HT1080 (cell line): ENCODE results near the gene CHST11. TPM values are rescaled to one million over a fixed set of nuclear protein-coding genes. Genes with fewer than 3 reads are reported as not detected.
A peak's percentile ranks its signal among the peaks of the same experiment; 100 is the strongest.
"Not testable (repeated sequence)": the region's sequence is repeated elsewhere in the genome, so short reads cannot be mapped to it uniquely, and the experiment has no call there.

Source experiments
- DNase-seq: peaks from one replicate; pipeline ENCODE4 v3.0.0-alpha.2; 2015; ENCODE audit warnings: low read depth
- small RNA-seq: library from RNA; depleted of rRNA; stranded (forward); fragments of <200 nt; gene quantifications from one replicate; pipeline ENCODE3, GENCODE V24; 2014
- total RNA-seq: library from RNA; depleted of rRNA; stranded (reverse); fragments of >200 nt; shearing (Covaris generic); gene quantifications from 2 replicates; pipeline ENCODE4 v1.2.3, GENCODE V29; 2014; rRNA removed

The CHST11 gene
- total RNA-seq, 1 experiment from 2014 or later = 54.3 TPM

DNA sequence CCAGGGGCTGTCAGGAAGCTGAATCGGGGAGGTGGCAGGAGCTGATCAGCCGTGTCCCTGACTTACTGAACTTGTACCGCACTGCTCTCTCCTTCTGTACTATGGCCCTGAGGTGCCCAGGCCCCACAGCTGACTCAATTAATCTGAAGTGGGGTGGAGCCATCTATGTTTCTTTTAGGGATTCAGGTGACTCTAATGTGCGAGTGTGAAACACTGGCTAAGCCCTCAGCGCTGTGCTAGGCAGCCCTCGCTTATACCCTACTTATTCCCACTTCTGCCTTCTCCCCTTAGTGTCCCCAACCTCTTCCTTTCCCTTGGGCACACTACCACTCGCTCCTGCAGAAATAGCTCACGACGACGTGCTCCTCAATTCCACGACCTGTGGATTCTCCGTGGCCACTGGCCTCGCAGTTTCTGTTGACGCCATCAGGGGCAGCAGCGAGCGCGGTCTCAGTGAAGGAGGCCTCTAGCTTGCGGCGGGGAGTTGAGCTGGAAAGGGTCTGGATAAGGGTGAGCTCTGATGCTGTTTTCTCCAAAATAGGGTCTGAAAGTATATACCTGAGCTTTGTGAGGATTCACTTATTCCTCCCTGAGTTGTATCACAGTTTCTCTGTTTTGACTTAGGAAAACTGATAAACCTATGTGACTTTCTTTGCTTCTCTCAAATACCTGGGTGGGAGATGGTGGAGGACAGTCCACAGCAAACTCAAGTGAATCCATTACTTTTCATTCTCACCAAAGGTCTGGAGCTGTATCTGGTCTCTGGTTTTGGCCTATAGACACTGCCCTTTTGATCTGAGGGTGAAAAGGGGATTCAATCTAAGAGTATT lies 333.8 kb downstream of the CHST11 start:
- no peak for DNase-seq

DNA sequence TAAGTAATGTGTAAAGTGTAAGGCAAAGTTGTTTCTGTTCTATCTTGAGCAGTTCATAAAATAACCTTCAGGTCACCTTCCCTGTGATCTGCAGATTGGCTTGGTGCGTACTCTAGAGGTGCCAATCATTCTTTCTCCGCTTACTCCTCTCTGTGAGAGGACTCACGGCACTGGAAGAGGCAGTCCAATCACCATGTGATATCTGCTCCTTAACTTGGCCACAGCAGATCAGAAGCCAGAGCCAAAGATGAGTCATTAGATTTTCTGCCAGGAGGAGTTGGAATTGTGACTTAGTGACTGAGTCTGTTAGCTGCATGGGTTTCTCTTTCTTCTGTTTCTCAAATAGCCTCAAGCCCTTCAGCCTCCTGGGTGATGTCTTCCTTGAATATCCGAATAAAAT lies 335.8 kb downstream of the CHST11 start:
- DNase-seq = peak; percentile 89

DNA sequence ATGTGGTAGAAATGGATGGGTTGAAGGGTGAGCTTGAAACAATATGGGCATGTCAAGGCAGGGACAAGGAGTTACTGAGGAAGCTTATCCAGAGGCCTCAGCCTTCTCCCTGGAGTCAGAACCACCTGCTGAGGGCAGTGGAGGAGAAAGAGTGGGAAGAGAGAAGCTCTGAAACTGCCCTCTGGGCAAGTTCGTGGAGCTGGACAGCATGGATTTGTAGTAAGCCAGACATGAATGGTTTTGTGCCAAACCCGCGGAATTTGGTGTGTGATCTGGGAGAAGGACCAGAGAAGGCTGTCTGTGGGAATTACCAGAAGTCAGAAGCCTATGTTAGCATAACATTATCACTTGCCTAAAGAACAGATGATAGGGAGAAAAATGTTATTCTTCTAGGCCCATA lies 336.5 kb downstream of the CHST11 start:
- DNase-seq = peak; percentile 35

DNA sequence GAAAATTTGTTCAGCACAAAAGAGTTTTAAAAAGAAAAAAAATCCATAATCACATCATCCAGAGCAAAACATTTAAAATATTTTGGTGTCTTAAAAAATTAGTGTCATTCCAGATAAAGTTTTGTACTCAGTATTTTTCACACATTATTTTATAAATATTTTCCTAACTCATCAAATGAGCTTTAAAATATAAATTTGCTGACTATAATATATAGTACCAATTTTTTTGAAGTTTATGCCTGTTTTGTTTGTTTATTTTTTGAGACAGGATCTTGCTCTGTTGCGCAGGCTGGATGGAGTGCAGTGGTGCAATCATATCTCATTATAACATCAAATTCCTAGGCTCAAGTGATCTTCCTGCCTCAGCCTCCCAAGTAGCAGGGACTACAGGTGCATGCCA lies 337.2 kb downstream of the CHST11 start:
- no peak for DNase-seq

DNA sequence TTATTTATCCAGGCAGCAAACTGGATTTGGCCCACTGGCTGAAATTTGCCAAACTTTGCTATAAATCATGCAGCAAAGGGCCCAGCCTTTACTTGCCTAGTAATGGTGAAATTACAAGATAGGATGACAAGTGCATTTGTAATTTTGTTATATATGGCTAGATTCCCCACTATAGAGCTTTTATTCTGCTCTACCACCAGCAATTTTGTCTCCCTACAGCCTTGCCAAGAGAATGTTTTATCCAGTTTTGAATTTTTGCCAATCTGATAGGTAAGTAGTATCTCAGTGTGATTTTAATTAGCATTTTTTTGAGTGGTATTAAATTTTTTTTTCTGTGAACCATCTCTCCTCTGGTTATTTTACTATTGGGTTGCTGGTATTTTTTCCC lies 339.7 kb downstream of the CHST11 start:
- no peak for DNase-seq

DNA sequence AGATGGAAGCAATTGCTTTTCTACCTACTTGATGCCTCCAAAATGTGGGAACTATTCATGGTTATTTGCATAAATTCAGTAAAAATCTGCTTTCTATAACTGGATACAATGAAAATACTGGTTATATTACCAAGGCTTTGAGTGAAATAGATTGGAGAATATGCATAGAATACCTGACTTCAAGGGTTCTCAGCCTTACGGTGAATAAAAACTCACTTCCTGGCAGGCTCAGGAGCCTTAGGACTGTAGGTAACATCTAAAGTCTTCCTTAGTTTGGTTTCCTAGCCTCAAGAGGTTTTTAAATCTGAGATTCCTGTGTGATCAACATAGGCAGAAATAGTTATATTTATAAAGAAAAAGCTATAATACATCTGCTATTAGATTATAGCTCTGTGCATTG lies 342.7 kb downstream of the CHST11 start:
- DNase-seq = no peak

DNA sequence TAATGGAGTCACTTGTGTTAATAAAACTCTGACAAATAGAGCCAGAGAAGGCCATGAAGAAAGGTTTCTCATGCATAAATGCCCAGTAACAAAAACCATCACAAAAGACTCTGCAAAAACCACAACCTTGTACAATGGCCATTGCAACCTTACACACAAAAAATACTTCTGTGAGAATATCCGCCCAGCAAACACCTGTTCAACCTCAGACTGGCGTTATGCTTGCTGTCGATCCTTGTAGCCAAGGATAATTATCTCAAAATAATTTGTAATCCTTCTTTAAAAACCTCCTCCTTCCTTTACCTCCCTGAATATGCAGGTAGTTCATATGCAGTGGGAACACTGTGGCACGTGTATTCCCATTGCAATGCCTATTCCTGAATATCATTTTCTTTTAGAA lies 344.3 kb downstream of the CHST11 start:
- no peak for DNase-seq

DNA sequence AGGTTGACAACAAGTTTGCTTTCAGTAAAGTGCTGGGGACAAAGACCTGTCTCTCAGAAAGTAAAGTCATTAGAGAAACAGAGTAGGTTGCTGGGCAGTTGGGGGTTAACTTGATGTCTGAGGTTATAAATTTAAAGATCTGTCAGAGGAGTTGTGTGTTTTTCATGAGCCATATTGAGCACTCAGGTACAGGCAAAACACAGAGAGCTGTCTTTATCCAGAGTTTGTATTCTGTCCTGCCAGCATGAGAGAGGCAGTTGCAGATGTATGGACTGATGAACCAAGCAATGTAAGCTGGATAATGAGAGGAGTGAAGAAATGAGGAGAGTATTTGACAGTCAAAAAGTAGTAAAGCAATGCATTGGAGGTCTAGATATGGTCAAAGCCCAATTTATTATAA lies 344.7 kb downstream of the CHST11 start:
- DNase-seq = no peak

DNA sequence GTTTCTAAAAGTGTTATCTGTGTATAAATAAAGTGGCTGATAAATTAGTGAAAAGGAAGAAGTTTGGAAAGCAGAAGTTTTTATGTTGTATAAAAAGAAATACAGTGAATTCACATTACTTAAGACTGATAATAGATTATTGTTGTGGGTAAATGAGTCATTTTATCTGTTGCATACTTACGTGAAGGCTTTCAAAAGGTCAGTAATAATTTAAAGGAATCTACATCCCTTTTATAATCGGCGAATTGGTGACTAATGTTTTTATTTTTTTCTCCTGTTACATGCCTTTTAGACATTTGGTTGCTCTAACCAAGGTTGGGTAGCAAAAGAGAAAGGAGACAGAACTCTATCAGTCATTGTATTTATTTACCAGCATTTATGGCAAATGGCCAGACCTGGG lies 345.5 kb downstream of the CHST11 start:
- peak; percentile 29 for DNase-seq

DNA sequence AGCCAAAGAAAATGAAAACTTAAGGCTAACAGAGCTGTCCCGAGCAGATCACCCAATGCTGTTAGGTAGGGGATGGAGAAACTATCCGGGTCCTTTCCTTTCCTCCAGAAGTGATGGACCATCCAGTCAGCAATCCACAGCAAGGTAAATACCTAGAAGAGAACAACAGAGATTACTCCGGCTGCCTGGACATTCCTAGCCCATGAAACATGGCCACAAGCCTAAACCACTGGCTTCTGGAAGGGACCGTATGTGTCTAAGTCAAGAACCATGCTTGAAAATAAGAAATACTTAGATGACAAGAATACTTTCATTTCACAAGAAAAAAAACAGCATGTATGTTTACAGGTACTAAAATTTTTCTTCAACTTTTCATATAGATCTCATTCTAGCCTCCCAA lies 348.4 kb downstream of the CHST11 start:
- DNase-seq = peak; percentile 73

DNA sequence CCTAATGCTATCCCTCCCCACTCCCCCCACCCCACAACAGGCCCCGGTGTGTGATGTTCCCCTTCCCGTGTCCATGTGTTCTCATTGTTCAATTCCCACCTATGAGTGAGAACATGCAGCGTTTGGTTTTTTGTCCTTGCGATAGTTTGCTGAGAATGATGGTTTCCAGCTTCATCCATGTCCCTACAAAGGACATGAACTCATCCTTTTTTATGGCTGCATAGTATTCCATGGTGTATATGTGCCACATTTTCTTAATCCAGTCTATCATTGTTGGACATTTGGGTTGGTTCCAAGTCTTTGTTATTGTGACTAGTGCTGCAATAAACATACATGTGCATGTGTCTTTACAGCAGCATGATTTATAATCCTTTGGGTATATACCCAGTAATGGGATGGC lies 349.4 kb downstream of the CHST11 start:
- DNase-seq = not testable (repeated sequence)

DNA sequence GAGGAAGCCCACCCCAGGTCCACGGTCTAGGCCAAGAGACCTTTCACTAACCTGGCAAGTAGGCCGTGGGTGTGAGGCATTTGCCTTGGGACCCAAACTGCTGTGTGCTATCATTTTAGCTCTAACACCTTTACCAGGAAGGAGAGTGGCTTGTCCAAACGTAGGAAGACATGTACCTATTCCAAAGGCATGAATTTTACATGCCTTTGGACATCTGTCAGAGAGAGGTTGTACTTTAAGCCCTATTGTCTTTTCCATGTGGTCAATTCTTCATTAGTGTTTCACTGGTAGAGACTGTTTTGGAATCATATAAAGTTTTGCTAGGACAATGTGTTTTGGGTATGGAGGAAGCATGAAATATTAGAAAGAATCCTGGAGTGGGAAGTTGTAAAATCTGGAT lies 352.5 kb downstream of the CHST11 start:
- DNase-seq = no peak

DNA sequence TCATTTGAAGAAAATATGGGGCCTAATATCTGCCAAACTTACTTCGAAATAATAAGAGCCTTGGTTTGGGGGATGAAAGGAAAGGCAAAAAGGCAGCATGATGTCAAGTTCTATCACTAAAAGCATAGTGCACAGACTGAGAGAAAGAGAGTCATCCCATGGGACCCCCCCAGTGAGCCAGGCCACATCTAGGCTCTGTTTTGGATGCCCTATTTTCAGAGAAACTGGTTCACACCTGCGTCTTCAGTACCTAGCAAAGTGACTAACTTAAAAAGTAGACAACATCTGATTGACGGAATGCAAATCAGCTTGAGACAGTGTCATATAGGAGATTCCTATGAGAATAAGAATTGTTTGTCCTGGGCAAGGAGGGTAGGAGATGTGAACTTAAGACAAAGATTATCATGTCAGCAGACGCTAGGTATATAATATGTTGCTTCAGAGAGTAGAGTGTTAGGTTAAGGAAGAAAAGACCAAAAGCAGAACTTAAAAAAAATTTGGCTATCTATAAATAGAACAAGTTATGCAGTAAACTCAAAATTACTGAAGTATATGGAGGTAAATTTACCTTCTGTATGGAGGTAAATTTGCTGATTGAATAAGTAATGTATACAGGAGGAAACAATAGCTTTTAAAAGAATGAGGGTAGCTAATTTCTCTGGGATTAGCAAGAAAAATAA lies 353.1 kb downstream of the CHST11 start:
- no peak for DNase-seq

Small RNA genes within 50 kb of the gene (small RNA-seq; reads per million reads assigned to genes)
- 0.18 reads per million for gene MIR3922

Other genes with a start within 250 kb of the CHST11 start
- 340 and 396 TPM in 2 replicates for gene TXNRD1, start 241.2 kb upstream of the CHST11 start, total RNA-seq
- 1.4 and 2.1 TPM in 2 replicates for gene EID3, start 153.2 kb upstream of the CHST11 start, total RNA-seq